HepG2 (cell line): Measurements from ENCODE around the gene TMEM250. TPM values are rescaled to one million over a fixed set of nuclear protein-coding genes. Genes with fewer than 3 reads are reported as not detected.

Source experiments
- ATAD3A ChIP-seq: sonication (generic); formaldehyde crosslinking; IDR thresholded peaks from 2 replicates; pipeline ENCODE4 v1.4.0; 2020; ENCODE audit warnings: missing genetic modification reagents
- CBX1 ChIP-seq: IDR thresholded peaks from one replicate; pipeline ENCODE4 v1.6.1; 2016; ENCODE audit warnings: antibody characterized with exemption, low read depth
- EEA1 ChIP-seq: sonication (generic); formaldehyde crosslinking; IDR thresholded peaks from 2 replicates; pipeline ENCODE4 v1.5.1; 2020; ENCODE audit warnings: mild to moderate bottlenecking, missing genetic modification reagents, borderline replicate concordance
- ELF4 ChIP-seq: sonication (generic); formaldehyde crosslinking; IDR thresholded peaks from 2 replicates; pipeline ENCODE4 v1.5.0; 2020; ENCODE audit warnings: missing genetic modification reagents, mild to moderate bottlenecking, moderate library complexity, borderline replicate concordance
- ELK4 ChIP-seq: sonication (generic); formaldehyde crosslinking; IDR thresholded peaks from 2 replicates; pipeline ENCODE4 v1.9.0; 2021; ENCODE audit warnings: missing genetic modification reagents, borderline replicate concordance
- FOXP4 ChIP-seq: sonication (generic); formaldehyde crosslinking; IDR thresholded peaks from 2 replicates; pipeline ENCODE4 v1.4.0; 2020; ENCODE audit warnings: missing genetic modification reagents
- HNRNPH1 ChIP-seq: fragments of 200-400 bp; formaldehyde crosslinking; optimal IDR thresholded peaks from 2 replicates; pipeline ENCODE3; 2017; ENCODE audit warnings: mild to moderate bottlenecking, low read depth, low read length
- HOXD1 ChIP-seq: sonication (generic); formaldehyde crosslinking; IDR thresholded peaks from 2 replicates; pipeline ENCODE4 v1.5.0; 2020; ENCODE audit warnings: missing genetic modification reagents
- KLF12 ChIP-seq: sonication (generic); formaldehyde crosslinking; IDR thresholded peaks from 2 replicates; pipeline ENCODE4 v1.4.0; 2020; ENCODE audit warnings: missing genetic modification reagents, borderline replicate concordance
- MAFK ChIP-seq, 2 experiments: IDR thresholded peaks in 1 of 2; conservative IDR thresholded peaks in 1 of 2; 2 replicates each; pipeline ENCODE4 v1.6.1; 2011; ENCODE audit warnings: improper control_type of control experiment in 2 of 2, low read length in 2 of 2
- MEIS1 ChIP-seq: sonication (generic); formaldehyde crosslinking; IDR thresholded peaks from 2 replicates; pipeline ENCODE4 v1.9.0; 2021; ENCODE audit warnings: mild to moderate bottlenecking, missing genetic modification reagents, moderate library complexity, borderline replicate concordance
- ONECUT2 ChIP-seq: sonication (generic); formaldehyde crosslinking; IDR thresholded peaks from 2 replicates; pipeline ENCODE4 v1.4.0; 2020; ENCODE audit warnings: missing genetic modification reagents
- PHF8 ChIP-seq: sonication (generic); formaldehyde crosslinking; IDR thresholded peaks from 2 replicates; pipeline ENCODE4 v1.5.0; 2020; ENCODE audit warnings: missing genetic modification reagents
- SAP130 ChIP-seq: IDR thresholded peaks from 2 replicates; pipeline ENCODE4 v1.6.1; 2016; ENCODE audit warnings: low read depth
- ZFP36 ChIP-seq: fragments of 150-350 bp; IDR thresholded peaks from 2 replicates; pipeline ENCODE4 v1.6.1; 2018; ENCODE audit warnings: borderline replicate concordance, low read length, low read depth; ENCODE audit not compliant: partially characterized antibody
- ZKSCAN1 ChIP-seq: fragments of 150-350 bp; IDR thresholded peaks from 2 replicates; pipeline ENCODE4 v1.6.1; 2014; ENCODE audit warnings: low read length
- ZNF331 ChIP-seq: sonication (generic); formaldehyde crosslinking; IDR thresholded peaks from 2 replicates; pipeline ENCODE4 v1.4.0; 2020; ENCODE audit warnings: missing genetic modification reagents
- ZNF556 ChIP-seq: sonication (generic); formaldehyde crosslinking; IDR thresholded peaks from 2 replicates; pipeline ENCODE4 v1.4.0; 2020; ENCODE audit warnings: mild to moderate bottlenecking, missing genetic modification reagents, borderline replicate concordance
- ZNF709 ChIP-seq: sonication (generic); formaldehyde crosslinking; IDR thresholded peaks from 2 replicates; pipeline ENCODE4 v1.5.0; 2020; ENCODE audit warnings: mild to moderate bottlenecking, missing genetic modification reagents
- polyA plus RNA-seq, 8 experiments: library from polyadenylated mRNA; depleted of rRNA in 3 of 8; stranded (reverse) in 7 of 8; unstranded in 1 of 8; fragments of >200 nt; fragmentation: Illumina TruSeq in 4 of 8; extraction: Trizol in 4 of 8; gene quantifications; 2 replicates each; pipeline versions ENCODE4 v1.2.1 to v1.2.3, GENCODE V29; 2011 to 2016; ENCODE audit warnings: low read depth in 4 of 8, missing spikeins in 1 of 8, mixed read lengths in 1 of 8; ENCODE audit not compliant: insufficient read depth in 1 of 8
- total RNA-seq, 5 experiments: library from RNA; depleted of rRNA; stranded (reverse); fragments of >200 nt; fragmentation: Illumina TruSeq; extraction: Trizol; gene quantifications; 2 replicates each; pipeline ENCODE4 v1.2.3, GENCODE V29; 2016; ENCODE audit warnings: low read depth in 1 of 5
- TF ChIP-seq, protein P1 (sequence below): sonication (generic); formaldehyde crosslinking; conservative IDR thresholded peaks from 2 replicates; pipeline ENCODE4 v1.5.0; 2020; ENCODE audit warnings: missing genetic modification reagents

TMEM250 gene
- total and polyA plus RNA-seq, 2 of the 13 experiments (the other 11 are each of a cell fraction or from before 2014, with no cell fraction given), result 5.5 to 13.9 TPM

DNA sequence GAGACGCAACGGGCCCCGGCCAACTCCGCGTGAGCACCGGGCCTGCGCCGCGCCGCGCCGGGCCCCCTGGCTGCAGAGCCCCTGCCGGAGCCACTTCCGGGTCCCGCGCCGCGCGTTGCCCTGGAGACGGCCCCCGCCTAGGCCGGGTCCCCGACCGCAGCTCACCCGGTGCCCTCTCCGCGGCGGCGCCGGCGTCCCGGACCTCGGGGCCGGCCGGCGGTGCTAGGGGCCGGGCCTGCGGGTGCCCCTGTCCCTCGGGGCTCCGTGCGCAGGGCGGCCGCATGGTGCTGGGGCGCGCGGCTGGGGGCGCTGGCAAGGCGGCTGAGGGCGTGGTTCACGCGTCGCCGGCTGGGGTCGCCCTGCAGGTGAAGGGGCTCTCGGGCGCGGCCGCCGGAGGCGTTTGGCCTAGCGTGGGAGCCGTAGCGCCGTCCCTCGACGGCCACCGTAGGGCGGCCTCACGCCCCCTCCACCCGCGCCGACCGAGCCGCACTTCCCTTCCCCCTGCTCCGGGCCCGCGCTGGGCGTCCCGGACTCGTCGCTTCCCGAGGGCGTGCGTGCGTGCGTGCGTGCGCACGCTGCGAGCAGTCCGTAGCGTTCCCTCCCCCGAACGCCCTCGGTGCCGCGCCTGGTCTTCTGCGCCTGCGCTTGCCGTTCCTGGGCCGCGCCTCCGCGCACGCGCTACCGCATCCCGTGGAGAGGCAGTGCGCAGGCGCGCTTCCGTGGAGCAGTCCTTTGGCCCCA is at the start of gene TMEM250 (continued):
- TF ChIP-seq FOXP4, result no peak
- TF ChIP-seq ZKSCAN1, result no peak
- TF ChIP-seq HNRNPH1, result no peak
- no peak; the same call in none of the 2 replicates for TF ChIP-seq PHF8 (CRISPR knock-in tag)
- peak; percentile 72 for TF ChIP-seq ZNF709 (CRISPR knock-in tag)
- no peak for TF ChIP-seq MAFK (conservative IDR thresholded peaks at IDR 0.05 in 1 of 2, IDR thresholded peaks at IDR 0.05 in 1 of 2; ENCODE audit: low read length in 2 of 2)
- TF ChIP-seq SAP130 (CRISPR knock-in tag), result peak; percentile 76
- TF ChIP-seq MEIS1 (CRISPR knock-in tag), result peak; percentile 10; the same call in 1 of the 2 replicates
- TF ChIP-seq ONECUT2 (CRISPR knock-in tag), result no peak
- no peak for TF ChIP-seq ZFP36
- no peak for TF ChIP-seq ELF4 (CRISPR knock-in tag)
- TF ChIP-seq EEA1 (CRISPR knock-in tag), result no peak
- TF ChIP-seq KLF12, result peak; percentile 87
- TF ChIP-seq ELK4 (CRISPR knock-in tag), result no peak
- TF ChIP-seq, protein P1, sequence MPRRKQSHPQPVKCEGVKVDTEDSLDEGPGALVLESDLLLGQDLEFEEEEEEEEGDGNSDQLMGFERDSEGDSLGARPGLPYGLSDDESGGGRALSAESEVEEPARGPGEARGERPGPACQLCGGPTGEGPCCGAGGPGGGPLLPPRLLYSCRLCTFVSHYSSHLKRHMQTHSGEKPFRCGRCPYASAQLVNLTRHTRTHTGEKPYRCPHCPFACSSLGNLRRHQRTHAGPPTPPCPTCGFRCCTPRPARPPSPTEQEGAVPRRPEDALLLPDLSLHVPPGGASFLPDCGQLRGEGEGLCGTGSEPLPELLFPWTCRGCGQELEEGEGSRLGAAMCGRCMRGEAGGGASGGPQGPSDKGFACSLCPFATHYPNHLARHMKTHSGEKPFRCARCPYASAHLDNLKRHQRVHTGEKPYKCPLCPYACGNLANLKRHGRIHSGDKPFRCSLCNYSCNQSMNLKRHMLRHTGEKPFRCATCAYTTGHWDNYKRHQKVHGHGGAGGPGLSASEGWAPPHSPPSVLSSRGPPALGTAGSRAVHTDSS (CRISPR knock-in tag), result no peak
- TF ChIP-seq ZNF331, result peak; percentile 75
- TF ChIP-seq ATAD3A (CRISPR knock-in tag), result no peak
- peak; percentile 37; the same call in 1 of the 2 replicates for TF ChIP-seq HOXD1
- peak; percentile 80 for TF ChIP-seq CBX1
- no peak for TF ChIP-seq ZNF556 (CRISPR knock-in tag)
